HL-60 (cell line): ENCODE measurements around the gene SENP7.

Source experiments
- CTCF ChIP-seq: IDR thresholded peaks from one replicate; pipeline ENCODE4 v1.5.1; 2011; ENCODE audit warnings: low read length, control low read depth, inconsistent platforms; ENCODE audit not compliant: insufficient read depth
- GABPA ChIP-seq: IDR thresholded peaks from 2 replicates; pipeline ENCODE4 v1.6.1; 2012; ENCODE audit warnings: low read depth
- POLR2AphosphoS5 ChIP-seq: IDR thresholded peaks from 2 replicates; pipeline ENCODE4 v1.6.1; 2012; ENCODE audit warnings: low read depth
- REST ChIP-seq: IDR thresholded peaks from 2 replicates; pipeline ENCODE4 v1.6.1; 2012; ENCODE audit warnings: low read depth; ENCODE audit not compliant: insufficient replicate concordance

GRCh38 chr3:101461451-101461850 lies 51.6 kb downstream of the SENP7 start:
- TF ChIP-seq CTCF, result no peak
- TF ChIP-seq POLR2AphosphoS5, result no peak
- no peak for TF ChIP-seq GABPA
- TF ChIP-seq REST, result no peak
